IMR-90 (cell line): Measurements from ENCODE around the gene UPK1B. TPM values are rescaled to one million over a fixed set of nuclear protein-coding genes. Genes with fewer than 3 reads are reported as not detected.
A peak's percentile ranks its signal among the peaks of the same experiment; 100 is the strongest.

ENCODE experiments used
- ATAC-seq: fragments of 200-7000 bp; cut with Tn5 transposase; 2 replicates; pipeline ENCODE4 v1.9.1; 2020; ENCODE audit warnings: low read depth, mild to moderate bottlenecking, moderate library complexity
- BruUV-seq: library from RNA; stranded (reverse); fragments of 400-500 nt; replicated peaks from 2 replicates; lab custom pipeline; 2021; lab: Mats Ljungman, UMichigan
- CTCF ChIA-PET: fragments of 300-600 bp; formaldehyde crosslinking; extraction: SDS; loops from one replicate; lab custom pipeline; 2021; ENCODE audit warnings: antibody characterized with exemption; lab: Yijun Ruan, JAX
- POLR2A ChIA-PET: fragments of 300-600 bp; sonication (Branson Sonifier 250); formaldehyde crosslinking; loops from one replicate; lab custom pipeline; 2022; ENCODE audit warnings: antibody characterized with exemption; ENCODE audit not compliant: unreplicated experiment; lab: Charles Lee
- DNase-seq: peaks from one replicate; pipeline ENCODE4 v3.0.0; 2013
- H2AFZ ChIP-seq: replicated peaks from 2 replicates; pipeline ENCODE3; 2013; ENCODE audit warnings: low read length, mild to moderate bottlenecking; ENCODE audit not compliant: poor library complexity
- H2AK5ac ChIP-seq: 2 replicates; pipeline ENCODE4 v1.6.1; 2013; ENCODE audit warnings: low read depth, low read length, inconsistent platforms
- H2AK9ac ChIP-seq: replicated peaks from 2 replicates; pipeline ENCODE3; 2013; ENCODE audit warnings: mild to moderate bottlenecking, low read depth, low read length, moderate library complexity; ENCODE audit not compliant: poor library complexity
- H2BK120ac ChIP-seq: 2 replicates; pipeline ENCODE4 v1.6.1; 2013; ENCODE audit warnings: low read depth, low read length, inconsistent platforms
- H2BK15ac ChIP-seq: 3 replicates; pipeline ENCODE4 v1.6.1; 2013; ENCODE audit warnings: low read depth, low read length, inconsistent platforms
- H2BK20ac ChIP-seq: 2 replicates; pipeline ENCODE4 v1.6.1; 2013; ENCODE audit warnings: low read depth, mild to moderate bottlenecking, inconsistent platforms, low read length, moderate library complexity
- H2BK5ac ChIP-seq: 2 replicates; pipeline ENCODE4 v1.6.1; 2013; ENCODE audit warnings: mild to moderate bottlenecking, low read depth, low read length, inconsistent platforms; ENCODE audit not compliant: poor library complexity, severe bottlenecking
- H3K14ac ChIP-seq: replicated peaks from 2 replicates; pipeline ENCODE4 v1.6.1; 2013; ENCODE audit warnings: low read depth, low read length, inconsistent platforms
- H3K18ac ChIP-seq: 2 replicates; pipeline ENCODE4 v1.6.1; 2013; ENCODE audit warnings: low read depth, low read length, control low read depth
- H3K23ac ChIP-seq: 2 replicates; pipeline ENCODE4 v1.6.1; 2013; ENCODE audit warnings: low read depth, low read length, inconsistent platforms
- H3K27ac ChIP-seq: 2 replicates; pipeline ENCODE4 v1.5.1; 2013; ENCODE audit warnings: mild to moderate bottlenecking, control low read depth, low read length; ENCODE audit not compliant: insufficient read depth
- H3K27me3 ChIP-seq: 2 replicates; pipeline ENCODE4 v1.6.1; 2013; ENCODE audit warnings: low read length; ENCODE audit not compliant: control insufficient read depth, insufficient read depth
- H3K36me3 ChIP-seq: 2 replicates; pipeline ENCODE4 v1.6.1; 2013; ENCODE audit warnings: low read length, mixed read lengths; ENCODE audit not compliant: control insufficient read depth, insufficient read depth
- H3K4ac ChIP-seq: 2 replicates; pipeline ENCODE4 v1.6.1; 2013; ENCODE audit warnings: low read depth, low read length, inconsistent platforms
- H3K4me1 ChIP-seq: 2 replicates; pipeline ENCODE4 v1.6.1; 2013; ENCODE audit warnings: low read length, mixed read lengths; ENCODE audit not compliant: control insufficient read depth, insufficient read depth
- H3K4me2 ChIP-seq: 2 replicates; pipeline ENCODE4 v1.6.1; 2013; ENCODE audit warnings: low read depth, mild to moderate bottlenecking, control low read depth, low read length, moderate library complexity
- H3K4me3 ChIP-seq: 2 replicates; pipeline ENCODE4 v1.5.1; 2013; ENCODE audit warnings: low read depth, mild to moderate bottlenecking, control low read depth, low read length, moderate library complexity; ENCODE audit not compliant: insufficient read depth
- H3K56ac ChIP-seq: 2 replicates; pipeline ENCODE4 v1.6.1; 2013; ENCODE audit warnings: low read length, inconsistent platforms; ENCODE audit not compliant: insufficient read depth; ENCODE audit errors: extremely low read depth
- H3K79me1 ChIP-seq, 2 experiments: 2 replicates each; pipeline ENCODE4 v1.6.1; 2013; ENCODE audit warnings: low read length in 2 of 2, inconsistent platforms in 1 of 2, low read depth in 1 of 2
- H3K9ac ChIP-seq: 2 replicates; pipeline ENCODE4 v1.6.1; 2013; ENCODE audit warnings: low read depth, low read length, control low read depth
- H3K9me1 ChIP-seq: 2 replicates; pipeline ENCODE4 v1.6.1; 2013; ENCODE audit warnings: low read length, inconsistent platforms; ENCODE audit not compliant: insufficient read depth
- H3K9me3 ChIP-seq: 2 replicates; pipeline ENCODE4 v1.6.1; 2013; ENCODE audit warnings: low read length; ENCODE audit not compliant: control insufficient read depth, insufficient read depth
- H4K20me1 ChIP-seq: 2 replicates; pipeline ENCODE4 v1.6.1; 2013; ENCODE audit warnings: low read length, inconsistent platforms; ENCODE audit not compliant: insufficient read depth
- H4K5ac ChIP-seq: 2 replicates; pipeline ENCODE4 v1.6.1; 2013; ENCODE audit warnings: mild to moderate bottlenecking, low read depth, low read length, control low read depth
- H4K8ac ChIP-seq, 2 experiments: 2 replicates each; pipeline ENCODE4 v1.6.1; 2013; ENCODE audit warnings: low read depth in 2 of 2, low read length in 2 of 2, control low read depth in 1 of 2, inconsistent platforms in 1 of 2
- H4K91ac ChIP-seq: 2 replicates; pipeline ENCODE4 v1.6.1; 2013; ENCODE audit warnings: low read depth, low read length, inconsistent platforms; ENCODE audit not compliant: insufficient read depth
- CEBPB ChIP-seq: IDR thresholded peaks from 2 replicates; pipeline ENCODE4 v1.6.1; 2012; ENCODE audit warnings: low read depth, low read length, improper control_type of control experiment
- CHD1 ChIP-seq: IDR thresholded peaks from 2 replicates; pipeline ENCODE4 v1.6.1; 2012; ENCODE audit warnings: low read depth, low read length, improper control_type of control experiment
- CTCF ChIP-seq: conservative IDR thresholded peaks from 2 replicates; pipeline ENCODE4 v1.5.1; 2012; ENCODE audit warnings: mild to moderate bottlenecking, low read depth, low read length, improper control_type of control experiment
- FOS ChIP-seq: fragments of 150-350 bp; IDR thresholded peaks from 2 replicates; pipeline ENCODE4 v1.6.1; 2016; ENCODE audit warnings: low read depth, low read length
- MAFK ChIP-seq: IDR thresholded peaks from 2 replicates; pipeline ENCODE4 v1.6.1; 2012; ENCODE audit warnings: low read depth, low read length, improper control_type of control experiment
- MXI1 ChIP-seq: IDR thresholded peaks from 2 replicates; pipeline ENCODE4 v1.6.1; 2012; ENCODE audit warnings: low read depth, mild to moderate bottlenecking, low read length, moderate library complexity, borderline replicate concordance
- NFE2L2 ChIP-seq: fragments of 150-350 bp; IDR thresholded peaks from 2 replicates; pipeline ENCODE4 v1.6.1; 2016; ENCODE audit warnings: low read depth, mild to moderate bottlenecking, low read length
- POLR2A ChIP-seq: IDR thresholded peaks from 2 replicates; pipeline ENCODE4 v1.6.1; 2012; ENCODE audit warnings: mild to moderate bottlenecking, low read depth, low read length
- RAD21 ChIP-seq: IDR thresholded peaks from 2 replicates; pipeline ENCODE4 v1.6.1; 2012; ENCODE audit warnings: low read length, improper control_type of control experiment
- RCOR1 ChIP-seq: IDR thresholded peaks from 2 replicates; pipeline ENCODE4 v1.6.1; 2012; ENCODE audit warnings: mild to moderate bottlenecking, low read length, improper control_type of control experiment; ENCODE audit not compliant: insufficient replicate concordance
- RFX5 ChIP-seq: IDR thresholded peaks from 2 replicates; pipeline ENCODE4 v1.8.0; 2012; ENCODE audit warnings: low read depth, mild to moderate bottlenecking, low read length, moderate library complexity
- WGBS, 2 experiments: methylation state at CpG; one replicate each; pipeline versions ENCODE4 v1.1.5 to v1.1.7; 2013; ENCODE audit warnings: missing lambda C conversion rate in 2 of 2; ENCODE audit not compliant: insufficient read length in 1 of 2; ENCODE audit errors: extremely low coverage in 2 of 2; 5-methylcytosine and 5-hydroxymethylcytosine counted together
- dilution Hi-C: fragments of 300-500 bp; cut with HindIII; formaldehyde crosslinking; loops from one replicate; pipeline ENCODE4 v1.14.3; 2018; ENCODE audit warnings: low sequenced_read_pairs; ENCODE audit not compliant: unreplicated experiment
- in situ Hi-C: fragments of 300-500 bp; cut with MboI; formaldehyde crosslinking; loops from 3 replicates; pipeline ENCODE4 v1.14.3; 2019; ENCODE audit warnings: low sequenced_read_pairs, inconsistent platforms, mixed read lengths
- intact Hi-C: fragments of 100-400 bp; cut with micrococcal nuclease; formaldehyde crosslinking; loops from 2 replicates; pipeline ENCODE4 v1.10.0; 2022
- polyA plus RNA-seq, 3 experiments: library from polyadenylated mRNA; depleted of rRNA; stranded (reverse); fragments of >200 nt; gene quantifications; 2 replicates each; pipeline ENCODE4 v1.2.3, GENCODE V29; 2012; ENCODE audit warnings: low replicate concordance in 1 of 3
- total RNA-seq: library from RNA; depleted of rRNA; stranded (reverse); fragments of >200 nt; gene quantifications from 2 replicates; pipeline ENCODE4 v1.2.3, GENCODE V29; 2012
- TF ChIP-seq, protein P1 (sequence below): fragments of 150-350 bp; IDR thresholded peaks from 2 replicates; pipeline ENCODE4 v1.6.1; 2017; ENCODE audit warnings: mild to moderate bottlenecking, antibody characterized with exemption, low read length, low read depth
- TF ChIP-seq, protein P2 (sequence below): fragments of 150-350 bp; IDR thresholded peaks from 2 replicates; pipeline ENCODE4 v1.6.1; 2016; ENCODE audit warnings: low read depth, mild to moderate bottlenecking, low read length, moderate library complexity, borderline replicate concordance

The UPK1B gene
- total and polyA plus RNA-seq, 2 of the 4 experiments (the other 2 are of a cell fraction), result 0.36 to 0.55 TPM

DNA sequence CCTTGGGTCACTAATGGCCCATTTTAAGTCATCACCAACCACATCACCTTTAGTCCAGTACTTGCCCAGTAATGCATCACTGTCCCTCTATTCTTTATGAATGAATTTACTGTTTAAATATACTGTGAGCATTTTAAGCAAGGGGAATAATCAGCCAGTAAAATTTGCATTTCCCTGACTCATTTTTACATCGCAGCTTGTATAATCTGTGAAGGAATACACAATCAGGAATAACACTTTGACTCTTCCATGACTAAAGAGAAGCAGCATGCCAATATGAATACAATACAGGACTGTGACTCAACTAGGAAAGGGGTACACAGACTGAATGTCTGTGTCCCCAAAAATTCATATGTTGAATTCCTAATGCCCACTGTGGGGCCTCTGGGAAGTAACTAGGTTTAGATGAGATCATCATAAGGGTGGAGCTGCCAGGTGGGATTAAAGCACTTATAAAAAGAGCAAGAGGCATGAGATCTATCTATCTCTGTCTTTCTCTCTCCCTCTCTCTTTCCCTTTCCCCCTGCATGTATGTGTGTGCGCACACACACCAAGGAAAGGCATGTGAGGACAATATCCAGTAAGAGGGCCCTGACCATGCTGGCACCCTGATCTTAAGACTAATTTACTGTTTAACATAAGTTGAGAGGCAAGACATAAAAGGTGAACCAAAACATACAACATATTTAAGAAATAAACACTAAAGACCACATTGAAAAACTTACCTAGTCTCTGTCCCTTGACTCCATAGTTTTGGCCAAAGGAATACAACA lies 55.2 kb downstream of the UPK1B start (continued):
- no peak for TF ChIP-seq MXI1

DNA sequence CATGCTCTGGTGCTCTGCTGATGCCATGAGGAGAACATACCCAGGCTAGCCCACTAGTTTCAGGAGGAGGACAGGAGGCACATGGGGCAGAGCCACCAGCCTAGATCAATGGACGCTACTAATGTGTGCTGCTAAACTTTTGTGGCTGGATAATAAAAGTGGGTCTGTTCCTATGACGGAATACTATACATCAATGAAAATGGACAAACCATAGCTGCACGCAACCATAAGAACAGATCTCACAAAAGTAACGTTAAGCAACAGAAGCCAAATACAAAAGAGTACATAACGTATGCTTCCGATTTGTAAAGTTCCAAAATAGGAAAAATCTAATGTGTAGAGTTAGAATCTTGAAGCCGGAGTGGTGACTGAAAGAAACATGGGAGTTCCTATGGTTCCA lies 55.8 kb downstream of the UPK1B start:
- H3K9me3 ChIP-seq, result no peaks in the 10 kb centered on the region
- peaks cover 42% of the 10 kb centered on the region for H3K36me3 ChIP-seq
- no peak overlapping the region for H2AK9ac ChIP-seq
- no peak overlapping the region for H3K9ac ChIP-seq
- dilution Hi-C loops, result no loop called here
- H3K79me1 ChIP-seq, result peaks cover 31 to 36% of the 10 kb centered on the region in 2 experiments
- no peak overlapping the region for H2BK15ac ChIP-seq
- H3K4me2 ChIP-seq, result no peak overlapping the region
- H3K27ac ChIP-seq, result no peak overlapping the region
- H4K20me1 ChIP-seq, result no peaks in the 10 kb centered on the region
- no peak overlapping the region for H4K8ac ChIP-seq
- ATAC-seq, result no peak
- H2AFZ ChIP-seq, result no peak overlapping the region
- no peak overlapping the region for H3K56ac ChIP-seq
- no peak overlapping the region for H3K18ac ChIP-seq
- intact Hi-C loops, result loop anchor here (5.0 kb wide), 2 partner anchors 37 to 132 kb away; no protein-coding TSS in a partner anchor
- no CpG with 5 or more reads among the region's 7 CpGs for WGBS, 2 experiments
- no peak overlapping the region for H2BK20ac ChIP-seq
- peak overlapping the region; percentile 65; the same call in 1 of the 2 replicates for H3K23ac ChIP-seq
- ChIA-PET POLR2A (no interaction called here), CTCF (no interaction called here)
- no peak overlapping the region for H3K14ac ChIP-seq
- H2BK5ac ChIP-seq, result no peak overlapping the region
- 0 out of 2 replicates have a peak overlapping the region, but pooled peaks have one; percentile 16 for H3K4ac ChIP-seq
- no TSS peak for BruUV-seq
- no peak for DNase-seq
- H3K9me1 ChIP-seq, result peaks cover 18% of the 10 kb centered on the region
- in situ Hi-C loops, result no loop called here
- H2AK5ac ChIP-seq, result no peak overlapping the region
- no peak overlapping the region for H2BK120ac ChIP-seq
- H3K27me3 ChIP-seq, result no peaks in the 10 kb centered on the region
- no peak overlapping the region for H3K4me3 ChIP-seq
- no peak overlapping the region for H4K91ac ChIP-seq
- peaks cover 10% of the 10 kb centered on the region for H3K4me1 ChIP-seq
- H4K5ac ChIP-seq, result no peak overlapping the region
- no peak for TF ChIP-seq CEBPB
- TF ChIP-seq POLR2A, result no peak
- TF ChIP-seq, protein P1, sequence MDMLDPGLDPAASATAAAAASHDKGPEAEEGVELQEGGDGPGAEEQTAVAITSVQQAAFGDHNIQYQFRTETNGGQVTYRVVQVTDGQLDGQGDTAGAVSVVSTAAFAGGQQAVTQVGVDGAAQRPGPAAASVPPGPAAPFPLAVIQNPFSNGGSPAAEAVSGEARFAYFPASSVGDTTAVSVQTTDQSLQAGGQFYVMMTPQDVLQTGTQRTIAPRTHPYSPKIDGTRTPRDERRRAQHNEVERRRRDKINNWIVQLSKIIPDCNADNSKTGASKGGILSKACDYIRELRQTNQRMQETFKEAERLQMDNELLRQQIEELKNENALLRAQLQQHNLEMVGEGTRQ, result no peak
- no peak for TF ChIP-seq RAD21
- TF ChIP-seq MAFK, result no peak
- TF ChIP-seq MXI1, result no peak
- no peak for TF ChIP-seq RFX5
- no peak for TF ChIP-seq NFE2L2
- no peak for TF ChIP-seq FOS
- TF ChIP-seq RCOR1, result no peak
- no peak for TF ChIP-seq CHD1
- TF ChIP-seq, protein P2, sequence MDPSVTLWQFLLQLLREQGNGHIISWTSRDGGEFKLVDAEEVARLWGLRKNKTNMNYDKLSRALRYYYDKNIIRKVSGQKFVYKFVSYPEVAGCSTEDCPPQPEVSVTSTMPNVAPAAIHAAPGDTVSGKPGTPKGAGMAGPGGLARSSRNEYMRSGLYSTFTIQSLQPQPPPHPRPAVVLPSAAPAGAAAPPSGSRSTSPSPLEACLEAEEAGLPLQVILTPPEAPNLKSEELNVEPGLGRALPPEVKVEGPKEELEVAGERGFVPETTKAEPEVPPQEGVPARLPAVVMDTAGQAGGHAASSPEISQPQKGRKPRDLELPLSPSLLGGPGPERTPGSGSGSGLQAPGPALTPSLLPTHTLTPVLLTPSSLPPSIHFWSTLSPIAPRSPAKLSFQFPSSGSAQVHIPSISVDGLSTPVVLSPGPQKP, result no peak
- no peak for TF ChIP-seq CTCF
